ENCODE data around the gene PTH.

DNA sequence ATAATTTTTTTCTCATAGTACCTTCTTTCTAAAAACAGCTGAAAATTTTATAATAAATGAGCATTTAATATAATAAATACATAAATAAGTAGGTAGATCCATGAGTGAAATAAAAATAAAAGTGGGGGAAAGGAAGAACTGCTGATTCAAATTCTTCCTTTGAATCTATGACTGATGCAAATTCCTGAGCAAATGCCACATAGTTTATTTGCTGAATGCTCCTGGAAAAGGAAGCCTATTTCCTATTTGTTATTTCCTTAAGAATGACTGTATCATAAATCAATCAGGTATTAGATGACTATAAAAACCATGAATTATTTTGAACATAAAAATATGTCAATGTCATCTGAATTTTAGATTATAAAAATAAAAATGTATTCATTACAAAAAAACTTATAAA lies 49.4 kb downstream of the PTH start:
- TF ChIP-seq CTCF (IDR thresholded peaks at IDR 0.05) (no peak), POLR2A (IDR thresholded peaks at IDR 0.05) (no peak)
